GM06990 (cell line): ENCODE measurements around the gene ZNF407.

Experiments used
- DNase-seq: peaks from one replicate; pipeline ENCODE4 v3.0.0-alpha.2; 2011; ENCODE audit not compliant: insufficient read length; ENCODE audit errors: extremely low read depth
- H3K27me3 ChIP-seq: replicated peaks from 2 replicates; pipeline ENCODE4 v1.6.0; 2011; ENCODE audit warnings: low read length; ENCODE audit not compliant: control insufficient read depth, insufficient read depth
- H3K36me3 ChIP-seq: 2 replicates; pipeline ENCODE4 v1.5.1; 2011; ENCODE audit warnings: low read length; ENCODE audit not compliant: control insufficient read depth, insufficient read depth
- H3K4me3 ChIP-seq: replicated peaks from 2 replicates; pipeline ENCODE4 v1.5.1; 2011; ENCODE audit warnings: low read depth, mild to moderate bottlenecking, control low read depth, low read length
- CTCF ChIP-seq: IDR thresholded peaks from 2 replicates; pipeline ENCODE4 v1.5.1; 2011; ENCODE audit warnings: low read length, control low read depth, mild to moderate bottlenecking, inconsistent platforms; ENCODE audit not compliant: insufficient read depth, poor library complexity, severe bottlenecking

Gene ZNF407

GRCh38 chr18:74589021-74589420 lies 8.6 kb upstream of the ZNF407 start:
- TF ChIP-seq CTCF = no peak
- no peak for DNase-seq

GRCh38 chr18:74589811-74590210 lies 7.9 kb upstream of the ZNF407 start:
- H3K36me3 ChIP-seq = no peaks in the 10 kb centered on the region
- no peaks in the 10 kb centered on the region for H3K27me3 ChIP-seq
- no peak for DNase-seq
- no peak for TF ChIP-seq CTCF
- no peak overlapping the region for H3K4me3 ChIP-seq

More at GRCh38 chr18:74589021-74589420, 8.6 kb upstream of the ZNF407 start:
- no peaks in the 10 kb centered on the region for H3K27me3 ChIP-seq
- H3K36me3 ChIP-seq = no peaks in the 10 kb centered on the region
- no peak overlapping the region for H3K4me3 ChIP-seq

GRCh38 chr18:74590671-74591070 lies 7.0 kb upstream of the ZNF407 start:
- Histone ChIP-seq H3K27me3 (no peaks in the 10 kb centered on the region), H3K4me3 (no peak overlapping the region), H3K36me3 (no peaks in the 10 kb centered on the region)
- DNase-seq = no peak
- TF ChIP-seq CTCF = no peak

- Histone ChIP-seq H3K27me3 (no peaks in the 10 kb centered on the region), H3K36me3 (no peaks in the 10 kb centered on the region), H3K4me3 (peak overlapping the region; percentile 97)
- DNase-seq = no peak
- no peak for TF ChIP-seq CTCF
Observed at GRCh38 chr18:74595431-74595830, 2.2 kb upstream of the ZNF407 start.

GRCh38 chr18:74597034-74597661 lies 522 bp upstream of the ZNF407 start:
- peak overlapping the region; percentile 97 for H3K4me3 ChIP-seq
- no peaks in the 10 kb centered on the region for H3K27me3 ChIP-seq
- peak; percentile 87 for DNase-seq
- H3K36me3 ChIP-seq = no peaks in the 10 kb centered on the region
- TF ChIP-seq CTCF = no peak

GRCh38 chr18:74598350-74599001 lies 806 bp downstream of the ZNF407 start:
- Histone ChIP-seq H3K36me3 (no peaks in the 10 kb centered on the region), H3K4me3 (peak overlapping the region; percentile 97), H3K27me3 (no peaks in the 10 kb centered on the region)
- peak; percentile 40 for TF ChIP-seq CTCF
- DNase-seq = peak; percentile 87
